ENCODE data around the gene IREB2.

- TF ChIP-seq EZH2 (IDR thresholded peaks at IDR 0.05; ENCODE audit: insufficient read depth, poor library complexity, severe bottlenecking) (no peak), EZH2phosphoT487 (IDR thresholded peaks at IDR 0.05; ENCODE audit: insufficient read depth, low read depth) (no peak)
Observed at GRCh38 chr15:78434134-78434533, 3.9 kb upstream of the IREB2 start.
